SJCRH30 (cell line): Measurements from ENCODE around the gene MGMT. TPM values are rescaled to one million over a fixed set of nuclear protein-coding genes. Genes with fewer than 3 reads are reported as not detected.

Source experiments
- DNase-seq, 2 experiments: peaks; one replicate each; pipeline ENCODE4 v3.0.0-alpha.2; 2015 to 2020
- H3K27ac ChIP-seq: fragments of 250-450 bp; sonication (Bioruptor Pico); 2 replicates; pipeline ENCODE4 v1.5.1; 2020; ENCODE audit warnings: mild to moderate bottlenecking, moderate library complexity
- H3K27me3 ChIP-seq: fragments of 250-450 bp; sonication (Bioruptor Pico); 2 replicates; pipeline ENCODE4 v1.5.1; 2020; ENCODE audit warnings: mild to moderate bottlenecking, moderate library complexity
- H3K36me3 ChIP-seq: fragments of 250-450 bp; sonication (Bioruptor Pico); 2 replicates; pipeline ENCODE4 v1.5.1; 2020; ENCODE audit warnings: mild to moderate bottlenecking, moderate library complexity
- H3K4me1 ChIP-seq: fragments of 250-450 bp; sonication (Bioruptor Pico); 2 replicates; pipeline ENCODE4 v1.5.1; 2020; ENCODE audit warnings: mild to moderate bottlenecking, moderate library complexity
- H3K4me3 ChIP-seq: fragments of 250-450 bp; sonication (Bioruptor Pico); 2 replicates; pipeline ENCODE4 v1.5.1; 2020; ENCODE audit warnings: mild to moderate bottlenecking, moderate library complexity
- H3K9me3 ChIP-seq: fragments of 250-450 bp; sonication (Bioruptor Pico); replicated peaks from 2 replicates; pipeline ENCODE4 v1.5.1; 2020; ENCODE audit warnings: mild to moderate bottlenecking, moderate library complexity
- total RNA-seq: library from RNA; depleted of rRNA; stranded (reverse); fragments of >200 nt; shearing (Covaris generic); gene quantifications from 2 replicates; pipeline ENCODE4 v1.2.3, GENCODE V29; 2014

Gene MGMT
- total RNA-seq, 1 experiment from 2014 or later = 1.5 TPM

DNA sequence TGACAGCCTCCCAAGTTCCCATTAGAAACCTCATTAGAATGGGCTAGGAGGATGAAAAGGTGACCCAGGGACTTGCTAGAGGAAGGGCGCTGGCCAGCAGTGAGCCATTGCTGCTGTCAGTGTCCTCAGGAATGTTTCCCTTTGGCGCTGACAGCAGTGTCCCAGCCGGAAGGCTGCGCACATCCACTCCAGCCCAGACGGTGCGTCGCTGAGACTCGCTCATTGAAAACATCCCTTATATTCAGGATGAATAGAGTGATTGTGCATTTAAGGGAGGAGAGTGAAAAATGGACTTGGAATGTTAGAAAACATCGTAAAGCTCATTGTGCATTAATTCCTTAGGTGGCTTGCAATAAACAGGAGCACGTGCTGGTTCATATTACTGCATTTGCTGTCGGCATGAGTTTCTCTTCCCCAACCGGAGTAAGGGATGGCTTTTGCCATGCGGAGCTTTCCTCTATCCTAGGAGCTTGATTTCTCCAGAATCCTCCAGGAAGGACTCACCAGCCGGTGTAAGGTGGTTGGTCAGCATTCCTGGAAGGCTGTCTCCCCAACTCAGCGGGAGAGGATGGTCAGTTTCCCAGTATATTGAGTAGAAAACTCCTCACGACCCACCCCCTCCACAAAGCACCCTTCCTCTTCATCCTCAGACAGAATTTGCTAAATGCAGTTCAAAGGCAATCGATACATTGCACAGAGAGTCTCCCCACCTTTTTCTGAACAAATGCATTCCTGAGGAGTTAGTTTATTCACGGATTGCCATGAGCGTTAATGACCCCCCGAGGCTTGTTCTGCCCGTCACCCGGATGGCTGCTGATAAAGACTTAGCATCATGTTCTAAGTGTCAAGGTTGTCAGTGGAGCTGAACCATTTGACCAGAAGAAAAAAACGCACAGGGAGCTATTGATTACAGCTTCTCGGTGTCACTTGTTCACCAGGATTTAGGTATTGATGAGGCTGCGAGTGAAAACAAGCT, 295.2 kb downstream of the MGMT start:
- no peaks in the 10 kb centered on the region for H3K27me3 ChIP-seq
- no peaks in the 10 kb centered on the region for H3K36me3 ChIP-seq
- H3K4me1 ChIP-seq = no peaks in the 10 kb centered on the region
- no peaks in the 10 kb centered on the region for H3K9me3 ChIP-seq
- H3K27ac ChIP-seq = no peak overlapping the region
- no peak for DNase-seq
- no peak overlapping the region for H3K4me3 ChIP-seq

DNA sequence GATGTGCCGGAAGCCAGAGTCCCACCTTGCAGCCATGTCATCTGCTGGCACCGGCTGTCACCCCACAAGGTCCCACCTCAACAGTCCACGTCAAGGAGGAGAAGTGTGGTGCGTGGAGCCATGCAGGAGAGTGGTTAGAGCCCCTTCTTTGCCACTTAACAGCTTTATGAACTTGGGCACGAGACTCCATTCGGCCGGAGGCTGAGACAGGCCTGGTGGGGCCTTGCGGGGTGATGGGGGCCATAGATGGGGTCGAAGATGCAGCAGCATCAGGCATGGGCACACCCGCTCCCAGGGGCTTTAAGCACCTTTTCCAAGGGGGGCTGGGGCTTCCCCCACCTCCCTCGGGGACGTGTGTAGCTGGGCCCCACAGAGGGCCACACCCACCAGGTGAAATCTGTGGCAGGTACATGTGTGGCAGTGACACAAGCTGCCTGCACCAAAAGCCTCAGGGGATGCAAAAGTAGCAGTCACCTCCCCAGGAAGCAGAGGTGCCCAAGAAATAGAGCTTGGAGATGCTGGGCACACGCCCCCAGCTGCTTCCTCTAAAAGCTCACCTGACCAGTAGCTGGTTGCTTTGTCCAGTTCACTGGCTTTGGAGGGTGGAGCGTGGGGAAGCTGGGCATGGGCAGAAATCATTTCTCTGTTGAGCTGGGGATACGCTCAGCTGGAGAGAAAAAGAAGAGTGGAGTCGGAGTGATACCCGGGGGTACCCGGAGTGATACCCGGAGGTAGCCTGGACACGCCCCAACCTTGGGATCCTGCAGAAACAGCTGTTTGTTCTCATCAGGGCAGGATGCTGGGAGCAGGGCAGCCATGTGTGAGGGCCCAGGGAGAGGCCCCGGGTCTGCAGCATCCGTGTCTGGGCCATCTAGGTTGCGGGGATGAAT, 297.2 kb downstream of the MGMT start:
- no peaks in the 10 kb centered on the region for H3K4me1 ChIP-seq
- no peak overlapping the region for H3K4me3 ChIP-seq
- H3K27me3 ChIP-seq = no peaks in the 10 kb centered on the region
- no peaks in the 10 kb centered on the region for H3K9me3 ChIP-seq
- H3K36me3 ChIP-seq = no peaks in the 10 kb centered on the region
- H3K27ac ChIP-seq = no peak overlapping the region
- DNase-seq = no peak

DNA sequence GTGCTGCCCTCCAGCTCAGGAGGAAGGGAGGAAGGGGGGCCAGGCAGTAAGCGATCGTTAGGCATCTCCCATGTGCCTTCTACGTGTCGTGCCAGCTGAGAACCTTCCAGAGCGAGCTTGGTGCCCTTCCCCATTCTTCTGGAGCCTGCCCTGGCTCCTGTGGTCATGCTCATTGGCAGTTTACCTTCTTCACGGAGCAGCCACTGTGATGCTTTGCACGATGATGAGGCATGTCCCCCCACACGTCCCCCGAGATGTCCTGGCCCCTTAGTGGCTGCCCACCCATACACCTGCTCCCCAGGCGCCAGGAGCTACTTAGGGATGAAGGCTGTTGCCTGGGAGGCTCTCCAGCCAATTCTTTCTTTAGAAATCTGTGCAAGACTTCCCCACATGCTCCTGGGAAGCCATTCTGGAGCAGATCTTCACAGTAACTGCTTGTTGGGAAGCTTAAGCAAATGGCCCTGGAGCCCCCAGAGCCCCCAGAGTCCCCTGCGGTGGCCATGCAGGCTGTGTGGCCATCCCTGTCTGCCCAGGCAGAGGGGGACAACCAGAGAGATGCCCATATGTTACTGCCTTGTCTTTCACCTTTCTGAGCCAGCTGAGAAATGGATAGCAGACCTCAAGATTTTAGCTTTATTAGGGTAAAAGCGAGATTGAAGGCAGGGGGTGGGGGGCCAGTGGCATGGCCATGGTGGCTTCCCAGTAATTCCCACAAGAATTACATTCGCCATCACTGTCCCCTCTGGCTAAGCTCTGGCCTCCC, 298.0 kb downstream of the MGMT start:
- DNase-seq = no peak
- Histone ChIP-seq H3K9me3 (no peaks in the 10 kb centered on the region), H3K27ac (no peak overlapping the region), H3K36me3 (no peaks in the 10 kb centered on the region), H3K4me3 (no peak overlapping the region), H3K4me1 (no peaks in the 10 kb centered on the region), H3K27me3 (no peaks in the 10 kb centered on the region)

DNA sequence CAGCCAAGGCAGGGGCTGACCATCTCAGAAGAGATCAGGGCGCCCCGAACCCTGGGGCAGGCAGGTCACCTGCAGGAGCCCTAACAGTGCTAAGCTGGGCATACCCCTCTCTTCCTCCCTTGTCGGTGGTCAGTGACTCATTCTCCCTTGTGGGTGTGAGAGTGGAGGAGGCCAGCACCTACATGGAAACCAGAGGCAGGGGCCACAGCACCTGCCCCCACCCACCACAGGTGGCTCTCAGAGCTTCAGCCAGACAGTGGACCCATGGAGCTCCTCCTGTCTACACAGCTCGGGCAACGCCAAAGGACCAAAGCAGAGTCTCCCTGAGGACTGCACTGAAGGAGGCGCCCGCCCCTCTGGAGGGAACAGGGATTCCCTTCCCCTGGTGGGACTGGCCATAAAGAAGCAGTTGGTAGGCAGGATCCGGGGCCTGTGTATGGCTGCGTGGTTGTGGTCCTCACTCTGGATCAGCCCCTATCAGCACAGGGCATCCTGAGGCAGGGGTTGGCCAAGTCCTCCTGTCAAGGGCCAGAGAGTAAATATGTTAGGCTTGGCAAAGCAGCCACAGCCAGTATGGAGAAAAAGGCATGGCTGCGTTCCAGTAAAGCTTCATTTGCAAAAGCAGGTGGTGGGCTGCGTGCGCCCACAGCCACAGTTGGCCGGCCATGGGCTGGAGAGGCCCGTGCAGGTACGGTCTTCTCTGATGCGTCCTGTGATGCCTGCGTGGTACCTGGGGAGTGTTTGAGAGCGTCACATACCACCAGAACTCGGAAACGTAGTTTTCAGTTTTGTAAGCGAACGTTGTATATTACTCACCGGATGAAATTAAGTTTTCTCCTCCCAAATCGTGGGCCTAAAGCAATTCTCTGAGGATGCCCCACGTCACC, 298.9 kb downstream of the MGMT start:
- H3K4me3 ChIP-seq = no peak overlapping the region
- no peaks in the 10 kb centered on the region for H3K36me3 ChIP-seq
- H3K27me3 ChIP-seq = no peaks in the 10 kb centered on the region
- no peak overlapping the region for H3K27ac ChIP-seq
- no peak for DNase-seq
- no peaks in the 10 kb centered on the region for H3K4me1 ChIP-seq
- no peaks in the 10 kb centered on the region for H3K9me3 ChIP-seq

DNA sequence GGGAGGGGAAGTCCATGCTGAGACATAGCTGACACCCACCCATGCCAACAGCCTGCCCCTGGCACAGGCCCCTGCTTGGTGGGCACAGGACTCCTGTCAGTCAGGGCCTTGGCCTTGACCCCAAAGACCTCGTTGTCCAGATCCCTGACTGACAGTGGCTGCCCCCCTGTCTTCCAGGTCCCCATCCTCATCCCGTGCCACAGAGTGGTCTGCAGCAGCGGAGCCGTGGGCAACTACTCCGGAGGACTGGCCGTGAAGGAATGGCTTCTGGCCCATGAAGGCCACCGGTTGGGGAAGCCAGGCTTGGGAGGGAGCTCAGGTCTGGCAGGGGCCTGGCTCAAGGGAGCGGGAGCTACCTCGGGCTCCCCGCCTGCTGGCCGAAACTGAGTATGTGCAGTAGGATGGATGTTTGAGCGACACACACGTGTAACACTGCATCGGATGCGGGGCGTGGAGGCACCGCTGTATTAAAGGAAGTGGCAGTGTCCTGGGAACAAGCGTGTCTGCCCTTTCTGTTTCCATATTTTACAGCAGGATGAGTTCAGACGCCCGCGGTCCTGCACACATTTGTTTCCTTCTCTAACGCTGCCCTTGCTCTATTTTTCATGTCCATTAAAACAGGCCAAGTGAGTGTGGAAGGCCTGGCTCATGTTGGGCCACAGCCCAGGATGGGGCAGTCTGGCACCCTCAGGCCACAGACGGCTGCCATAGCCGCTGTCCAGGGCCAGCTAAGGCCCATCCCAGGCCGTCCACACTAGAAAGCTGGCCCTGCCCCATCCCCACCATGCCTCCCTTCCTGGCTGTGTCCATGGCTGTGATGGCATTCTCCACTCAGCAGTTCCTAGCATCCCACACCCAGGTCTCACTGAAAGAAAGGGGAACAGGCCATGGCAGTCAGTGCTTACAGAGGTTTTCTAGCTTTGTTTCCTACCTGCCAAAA, 299.8 kb downstream of the MGMT start:
- no peak for DNase-seq
- Histone ChIP-seq H3K9me3 (no peaks in the 10 kb centered on the region), H3K27ac (no peak overlapping the region)

DNA sequence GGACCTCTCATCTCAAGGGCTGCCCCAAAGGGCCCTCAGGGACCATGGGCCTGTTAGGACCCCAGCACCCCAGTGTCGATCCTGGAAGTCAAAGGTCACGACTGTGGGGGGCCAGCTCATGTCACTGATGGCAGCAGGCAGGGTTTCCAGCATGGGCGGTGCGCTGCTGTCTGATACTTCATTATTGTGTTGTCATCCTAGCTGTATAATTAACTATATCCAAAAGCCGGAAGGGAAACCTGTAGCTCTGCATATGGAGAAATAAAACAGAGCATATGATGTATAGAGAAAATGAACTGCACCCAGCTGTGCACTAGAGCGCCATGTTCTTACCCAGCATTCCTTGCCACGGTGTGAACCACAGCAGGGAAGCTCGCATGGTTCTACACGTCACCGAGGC, 300.7 kb downstream of the MGMT start:
- no peak overlapping the region for H3K4me3 ChIP-seq
- no peak for DNase-seq
- no peaks in the 10 kb centered on the region for H3K36me3 ChIP-seq
- H3K27ac ChIP-seq = no peak overlapping the region
- H3K27me3 ChIP-seq = no peaks in the 10 kb centered on the region
- H3K4me1 ChIP-seq = no peaks in the 10 kb centered on the region
- no peaks in the 10 kb centered on the region for H3K9me3 ChIP-seq

More for the DNA sequence above, 299.8 kb downstream of the MGMT start:
- Histone ChIP-seq H3K4me3 (no peak overlapping the region), H3K4me1 (no peaks in the 10 kb centered on the region), H3K27me3 (no peaks in the 10 kb centered on the region), H3K36me3 (no peaks in the 10 kb centered on the region)

DNA sequence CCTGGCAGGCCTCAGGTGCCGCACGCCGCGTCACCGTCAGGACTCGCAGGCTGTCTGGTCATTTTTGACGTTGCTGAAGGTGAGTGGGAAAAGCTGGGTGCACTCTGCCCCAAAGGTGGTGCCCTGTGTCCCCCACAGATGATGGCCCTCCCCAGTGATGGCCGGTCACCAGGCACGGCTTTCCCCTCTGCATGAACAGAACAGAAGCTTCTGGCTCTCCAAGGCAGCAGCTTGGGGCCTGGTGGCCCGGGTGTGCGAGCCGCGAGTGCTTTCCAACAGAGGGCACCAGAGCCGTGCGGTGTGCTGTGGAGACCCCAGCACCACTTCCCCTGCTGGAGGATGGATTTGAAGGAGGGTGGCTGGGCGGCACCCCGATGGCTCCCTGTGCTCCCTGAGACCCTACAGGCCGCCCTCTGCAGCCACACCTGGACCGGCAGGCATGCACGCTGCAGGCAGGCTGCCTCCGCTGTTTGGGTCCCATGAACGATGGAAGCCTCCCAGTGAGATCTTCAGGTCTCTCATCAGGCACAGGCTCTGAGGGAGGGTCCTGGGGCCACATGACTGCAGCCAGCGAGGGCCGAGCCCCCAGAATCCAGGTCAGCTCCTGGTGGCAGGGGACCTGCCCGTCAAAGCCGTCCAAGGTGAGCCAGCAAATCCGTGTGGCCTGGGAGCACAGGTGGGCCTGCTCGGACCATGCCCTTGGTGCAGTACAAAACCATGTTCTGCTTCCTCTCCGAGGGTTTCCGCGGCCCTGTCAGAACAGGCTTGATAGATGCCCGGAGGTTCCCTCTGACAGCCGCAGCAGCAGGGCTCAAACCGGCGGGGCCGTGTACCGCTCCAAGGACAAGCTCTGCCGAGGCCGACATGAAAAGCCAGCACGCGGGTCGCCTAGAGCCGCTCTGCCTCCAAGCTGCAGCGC, 301.7 kb downstream of the MGMT start:
- Histone ChIP-seq H3K4me3 (no peak overlapping the region), H3K36me3 (no peaks in the 10 kb centered on the region), H3K4me1 (no peaks in the 10 kb centered on the region), H3K9me3 (no peaks in the 10 kb centered on the region), H3K27ac (no peak overlapping the region), H3K27me3 (no peaks in the 10 kb centered on the region)
- peak in 1 of 2 experiments; percentile 9 for DNase-seq

DNA sequence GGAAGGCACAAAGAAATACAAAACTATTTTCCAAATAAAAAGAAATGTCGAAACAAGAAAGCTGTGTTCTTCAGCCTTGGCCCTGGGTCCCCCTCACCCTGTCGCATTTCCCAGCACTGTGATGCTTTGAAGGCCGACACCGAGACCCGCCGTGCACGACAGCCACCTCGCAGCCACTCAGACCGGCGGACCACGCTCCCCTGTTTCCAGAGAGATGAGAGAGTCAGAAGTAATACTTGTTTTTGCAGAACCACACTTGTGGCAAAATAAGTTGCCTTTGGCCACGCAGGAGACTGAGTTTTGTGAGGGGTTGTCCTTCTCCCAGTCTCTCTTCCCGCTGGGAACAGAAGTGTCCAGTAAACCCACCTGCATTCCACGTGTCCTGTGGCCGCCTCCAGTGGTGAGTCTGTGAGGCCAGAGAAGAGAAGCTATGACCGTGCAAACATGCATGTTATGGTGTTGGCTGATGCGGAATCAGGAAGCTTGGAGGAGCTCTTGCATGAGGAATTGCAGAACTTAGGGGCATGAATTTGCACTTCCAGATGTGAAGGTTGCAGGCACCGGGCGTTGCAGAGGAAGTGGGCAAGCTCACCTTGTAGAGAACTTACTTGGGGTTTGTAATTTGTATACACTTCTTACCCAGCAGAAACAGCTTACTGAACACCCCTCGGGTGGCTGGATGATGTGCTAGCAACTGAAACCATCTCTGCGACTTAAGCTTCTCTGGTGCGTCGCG, 302.5 kb downstream of the MGMT start:
- no peaks in the 10 kb centered on the region for H3K9me3 ChIP-seq
- H3K4me1 ChIP-seq = no peaks in the 10 kb centered on the region
- no peaks in the 10 kb centered on the region for H3K27me3 ChIP-seq
- no peaks in the 10 kb centered on the region for H3K36me3 ChIP-seq
- no peak overlapping the region for H3K4me3 ChIP-seq
- no peak overlapping the region for H3K27ac ChIP-seq
- no peak for DNase-seq

DNA sequence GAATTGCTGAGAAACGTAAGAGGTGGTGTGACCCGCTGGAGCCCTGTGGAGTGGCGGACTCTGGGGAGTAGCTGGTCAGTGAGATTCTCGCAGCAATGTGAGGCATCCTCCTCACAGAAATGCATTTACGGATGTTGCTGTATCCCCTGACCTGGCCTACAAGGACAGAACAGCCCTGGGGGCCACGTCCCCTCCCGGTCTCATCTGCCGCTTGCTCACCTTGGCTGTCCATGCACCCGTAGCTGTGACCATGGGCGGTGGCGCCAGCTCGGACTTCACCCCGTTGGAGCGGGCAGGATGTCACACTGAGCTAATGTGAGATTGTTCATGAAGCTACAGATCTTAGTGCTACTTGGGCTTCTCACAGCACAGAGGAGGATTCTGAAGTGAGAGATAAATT, 303.2 kb downstream of the MGMT start:
- Histone ChIP-seq H3K4me3 (no peak overlapping the region), H3K9me3 (no peaks in the 10 kb centered on the region), H3K4me1 (no peaks in the 10 kb centered on the region), H3K27me3 (no peaks in the 10 kb centered on the region), H3K27ac (no peak overlapping the region), H3K36me3 (no peaks in the 10 kb centered on the region)
- no peak for DNase-seq

DNA sequence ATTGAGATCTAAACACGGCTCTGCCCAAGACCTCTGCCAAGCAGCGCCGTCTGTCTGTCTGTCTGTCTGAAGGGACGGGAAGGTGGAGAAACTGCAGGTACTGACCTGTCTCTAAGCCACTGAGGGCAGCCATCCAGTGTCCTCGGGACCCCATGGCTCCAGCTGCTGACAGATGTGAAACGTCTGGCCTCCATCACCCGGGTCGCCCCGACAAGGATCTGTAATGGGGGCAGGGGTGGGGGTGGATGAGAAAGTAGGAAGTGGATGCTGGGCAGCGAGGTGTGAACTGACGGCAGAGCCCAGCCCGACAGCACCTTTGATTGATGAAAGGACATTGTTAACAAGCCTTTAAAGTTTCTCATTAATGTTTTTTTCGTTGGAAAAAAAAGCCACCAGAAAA, 304.0 kb downstream of the MGMT start:
- Histone ChIP-seq H3K9me3 (no peaks in the 10 kb centered on the region), H3K36me3 (no peaks in the 10 kb centered on the region), H3K27ac (no peak overlapping the region), H3K4me1 (no peaks in the 10 kb centered on the region), H3K27me3 (no peaks in the 10 kb centered on the region), H3K4me3 (no peak overlapping the region)
- DNase-seq = no peak

DNA sequence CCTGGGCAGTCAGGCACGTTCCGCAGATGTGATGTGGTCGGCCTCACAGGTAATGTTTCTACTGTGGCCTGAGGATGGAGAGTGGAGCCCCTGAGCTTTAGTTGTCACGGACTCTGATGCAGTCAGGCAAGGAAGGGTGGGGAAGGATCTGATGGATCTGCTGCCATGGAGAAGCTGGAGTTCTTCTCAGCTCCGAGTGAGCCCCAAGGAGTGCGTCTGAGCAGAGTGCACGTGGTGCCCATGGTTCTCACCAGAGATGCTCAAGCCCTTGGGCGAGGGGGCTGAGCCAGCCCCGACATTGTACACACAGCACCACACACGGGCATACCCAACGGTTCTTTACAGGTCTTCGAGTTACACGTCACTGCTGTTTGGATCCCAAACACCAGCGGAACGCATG, 304.5 kb downstream of the MGMT start:
- Histone ChIP-seq H3K27me3 (no peaks in the 10 kb centered on the region), H3K4me1 (no peaks in the 10 kb centered on the region), H3K4me3 (no peak overlapping the region), H3K36me3 (no peaks in the 10 kb centered on the region), H3K27ac (no peak overlapping the region), H3K9me3 (no peaks in the 10 kb centered on the region)
- no peak for DNase-seq

DNA sequence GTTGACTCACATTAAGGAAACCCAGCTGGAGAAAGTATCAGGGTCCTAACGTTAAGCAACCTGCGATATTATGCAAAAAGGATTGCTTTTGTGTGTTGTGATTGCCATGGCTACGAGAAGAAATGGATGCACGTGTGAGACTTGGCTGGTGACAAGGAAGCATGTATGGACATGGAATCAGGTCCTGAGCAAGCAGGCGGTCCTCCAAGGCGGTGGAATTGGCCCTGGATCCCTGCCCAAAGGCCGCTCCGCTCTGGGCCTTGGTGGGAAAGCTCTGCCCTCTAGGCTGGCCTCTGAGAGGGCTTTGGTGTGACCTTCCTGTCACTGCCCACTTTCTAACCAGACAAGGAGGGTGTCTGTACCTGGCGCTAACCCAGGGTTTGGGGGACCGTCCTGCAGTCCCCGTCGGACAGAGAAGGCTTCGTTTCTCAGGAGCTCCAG, 305.0 kb downstream of the MGMT start:
- no peak overlapping the region for H3K27ac ChIP-seq
- no peaks in the 10 kb centered on the region for H3K36me3 ChIP-seq
- no peak for DNase-seq
- H3K4me3 ChIP-seq = no peak overlapping the region
- no peaks in the 10 kb centered on the region for H3K4me1 ChIP-seq
- H3K27me3 ChIP-seq = no peaks in the 10 kb centered on the region
- no peaks in the 10 kb centered on the region for H3K9me3 ChIP-seq
